GM19025 (cell line): ENCODE results near the gene SLC9C1.

ENCODE experiments used
- ATAC-seq: cut with Tn5 transposase; IDR thresholded peaks from one replicate; pipeline ENCODE4 v1.9.1; 2021; ENCODE audit warnings: mild to moderate bottlenecking, low read depth, moderate library complexity; ENCODE audit not compliant: unreplicated experiment

The SLC9C1 gene

DNA sequence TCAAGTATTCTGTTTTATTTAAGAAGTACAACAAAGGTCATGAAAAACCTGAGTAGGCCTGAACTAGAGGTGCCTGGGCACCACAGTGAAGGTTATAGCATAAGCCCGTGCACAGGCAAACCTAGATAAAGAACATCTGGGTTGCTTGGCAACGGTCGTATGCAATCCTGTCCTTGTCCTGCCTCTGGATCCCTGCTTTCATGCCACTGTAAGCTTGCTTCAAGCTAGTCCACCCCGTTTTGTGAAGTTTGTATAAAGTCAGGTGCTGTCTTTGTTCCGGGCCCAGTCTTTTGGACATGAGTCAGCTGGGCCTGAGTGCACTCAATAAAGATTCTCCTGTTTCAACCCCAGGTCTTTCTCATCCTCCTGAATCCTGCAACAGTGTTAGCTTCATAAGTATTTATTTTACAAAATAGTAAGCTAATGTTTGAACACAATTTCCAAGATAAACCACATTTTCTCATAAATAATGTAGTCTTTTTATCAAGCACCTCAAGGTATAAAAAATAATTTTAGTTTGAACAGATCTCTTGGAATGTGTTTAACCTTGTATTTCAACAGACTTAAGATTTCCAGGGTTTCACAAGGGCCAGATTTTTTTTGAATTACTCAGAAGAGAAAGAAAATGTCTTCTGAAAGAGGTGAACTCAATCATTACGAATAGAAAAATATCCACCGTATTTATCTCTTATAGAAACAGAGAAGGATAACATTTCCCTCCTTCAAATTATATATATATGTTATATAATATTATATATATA lies 14.3 kb upstream of the SLC9C1 start:
- no peak for ATAC-seq

DNA sequence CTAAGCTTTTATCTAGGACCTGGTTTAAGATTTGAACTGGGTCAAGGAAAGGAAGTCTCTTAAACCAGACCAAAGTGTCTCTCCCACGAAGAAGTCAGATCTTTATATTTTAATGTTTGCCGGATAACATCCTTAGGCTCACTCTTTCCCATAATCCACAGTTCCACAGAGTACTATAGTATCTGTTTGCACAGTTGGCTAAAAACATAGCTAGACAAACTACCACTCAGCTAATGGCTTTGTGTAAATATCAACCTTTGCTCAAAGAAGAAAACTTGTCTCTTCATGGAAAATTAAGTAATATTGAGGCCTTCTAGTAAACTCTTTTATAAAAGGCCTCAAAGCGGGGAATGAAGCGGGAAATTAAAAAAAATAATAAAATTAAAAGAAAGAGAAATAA lies 13.5 kb upstream of the SLC9C1 start:
- no peak for ATAC-seq

DNA sequence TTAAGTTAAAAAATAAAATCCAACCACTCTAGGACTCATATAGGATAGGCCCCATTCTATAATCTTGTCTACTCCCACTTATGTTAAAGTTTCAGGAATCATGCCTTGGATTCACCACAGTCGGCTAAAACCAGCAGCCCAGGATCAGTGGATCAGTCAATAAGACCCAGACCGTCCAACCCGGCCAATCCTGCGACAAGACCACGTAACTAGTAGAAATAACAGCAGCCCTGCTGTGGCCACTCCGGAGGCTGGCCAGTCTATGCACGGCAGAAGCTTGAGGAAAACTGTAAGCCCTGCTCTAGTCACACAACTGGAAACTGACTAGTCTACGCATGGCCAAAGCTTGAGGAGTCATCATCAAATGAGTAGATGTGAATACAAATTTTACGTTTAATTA lies 12.8 kb upstream of the SLC9C1 start:
- ATAC-seq = no peak

DNA sequence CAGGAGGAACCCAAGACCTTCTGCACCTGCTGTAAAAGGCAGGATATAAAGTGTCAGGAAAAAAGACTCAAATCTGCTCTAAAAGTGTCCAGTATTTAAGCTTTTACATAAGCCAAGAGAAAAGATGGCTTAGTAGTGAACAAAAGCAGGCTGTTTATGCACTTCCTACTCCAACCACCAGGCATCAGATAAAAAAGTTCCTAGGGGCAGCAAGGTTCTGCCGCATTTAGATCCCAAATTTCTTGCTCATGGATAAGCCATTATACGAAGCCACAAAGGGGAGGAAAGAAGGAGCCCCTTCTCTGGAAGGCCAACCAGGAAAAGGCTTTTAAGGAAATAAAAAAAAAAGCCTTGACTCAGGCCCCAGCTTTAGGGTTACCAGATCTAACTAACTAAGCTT lies 10.6 kb upstream of the SLC9C1 start:
- ATAC-seq = no peak

DNA sequence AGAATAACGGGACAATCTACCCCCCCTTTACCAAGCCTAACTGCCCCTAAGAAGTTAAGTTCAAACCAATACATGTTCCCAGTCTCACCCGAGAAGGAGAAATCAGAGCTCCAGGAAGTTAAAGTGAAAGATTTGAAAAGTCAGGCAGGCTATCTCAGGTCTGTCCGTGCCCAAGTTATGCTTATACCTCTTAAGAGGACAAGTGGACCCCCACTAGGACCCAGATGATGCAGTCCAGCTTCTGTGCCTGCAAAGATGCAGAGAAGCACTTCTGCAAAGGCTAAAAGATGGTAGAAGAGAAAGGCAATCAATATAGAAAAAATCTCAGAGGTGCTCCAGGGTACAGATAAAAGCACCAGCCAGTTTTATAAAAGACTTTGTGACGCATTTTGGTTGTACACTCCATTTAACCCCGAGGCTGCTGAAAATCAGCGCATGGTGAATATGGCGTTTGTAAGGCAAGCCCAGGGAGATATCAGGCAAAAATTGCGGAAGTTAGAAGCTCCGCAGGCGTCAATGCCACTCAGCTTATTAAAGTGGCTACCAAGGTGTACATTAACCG lies 9.8 kb upstream of the SLC9C1 start:
- ATAC-seq = peak; percentile 46

DNA sequence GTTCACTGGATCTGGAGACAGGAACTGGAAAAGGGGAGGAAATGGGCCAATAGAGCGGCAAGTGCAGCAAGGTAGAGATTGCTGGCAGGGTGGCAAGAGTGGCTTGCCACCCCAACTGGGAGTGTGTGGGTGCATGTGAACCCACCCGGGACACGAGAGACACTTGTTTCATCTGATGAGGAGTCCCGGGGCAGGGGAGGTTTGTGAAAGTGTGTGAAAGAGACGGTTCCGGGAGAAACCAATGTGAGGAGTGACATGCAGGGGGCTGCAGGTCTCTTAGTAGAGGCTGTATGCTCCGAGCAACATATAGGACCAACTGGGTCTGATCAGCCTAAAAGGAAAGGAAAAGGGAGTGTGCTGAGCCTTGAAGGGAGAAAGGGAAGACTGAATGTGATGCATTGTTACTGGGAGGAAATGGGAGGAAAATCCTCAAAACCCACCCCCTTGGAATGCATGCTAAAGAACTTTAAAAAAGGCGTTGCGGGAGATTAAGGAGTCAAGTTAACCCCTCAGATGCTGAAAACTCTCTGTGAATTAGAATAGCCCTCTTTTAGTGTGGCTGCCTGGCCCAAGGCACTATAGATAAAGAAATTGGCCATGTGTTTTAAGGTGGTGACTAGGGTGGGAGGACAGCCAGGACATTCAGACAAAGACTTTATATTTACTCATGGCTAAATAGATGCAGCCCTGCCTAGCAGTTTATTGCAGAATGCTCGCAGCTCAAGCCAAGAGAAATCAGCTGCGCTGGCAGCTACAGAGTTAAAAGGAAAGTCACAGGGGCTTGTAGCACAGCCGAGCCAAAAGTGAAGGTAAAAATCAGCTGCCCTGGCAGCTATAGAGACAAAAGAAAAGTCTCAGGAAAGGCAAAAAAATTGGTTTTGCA lies 9.1 kb upstream of the SLC9C1 start:
- peak; percentile 54 for ATAC-seq

DNA sequence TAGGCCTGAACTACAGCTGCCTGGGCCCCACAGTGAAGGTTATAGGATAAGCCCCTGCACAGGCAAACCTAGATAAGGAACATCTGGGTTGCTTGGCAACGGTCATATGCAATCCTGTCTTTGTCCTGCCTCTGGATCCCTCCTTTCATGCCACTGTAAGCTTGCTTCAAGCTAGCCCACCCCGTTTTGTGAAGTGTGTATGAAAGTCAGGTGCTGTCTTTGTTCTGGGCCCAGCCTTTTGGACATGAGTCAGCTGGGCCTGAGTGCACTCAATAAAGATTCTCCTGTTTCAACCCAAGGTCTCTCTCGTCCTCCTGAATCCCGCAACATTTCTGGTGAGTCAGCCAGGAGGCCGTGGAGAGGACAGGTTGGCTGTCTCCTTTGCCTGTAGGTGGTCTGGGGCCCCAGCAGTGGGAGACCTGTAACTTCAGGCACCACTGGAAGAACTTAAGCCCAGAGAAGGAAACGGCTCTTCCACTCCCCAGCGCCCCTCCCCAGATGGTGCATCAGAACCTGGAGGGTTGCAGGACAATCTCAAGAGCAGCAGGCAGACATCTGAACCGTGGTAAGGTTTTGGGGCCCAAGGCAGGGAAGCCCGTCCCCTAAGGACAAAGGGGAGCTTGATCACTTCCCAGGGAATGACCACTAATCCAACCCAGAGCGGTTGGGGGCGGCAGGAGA lies 8.3 kb upstream of the SLC9C1 start:
- no peak for ATAC-seq

DNA sequence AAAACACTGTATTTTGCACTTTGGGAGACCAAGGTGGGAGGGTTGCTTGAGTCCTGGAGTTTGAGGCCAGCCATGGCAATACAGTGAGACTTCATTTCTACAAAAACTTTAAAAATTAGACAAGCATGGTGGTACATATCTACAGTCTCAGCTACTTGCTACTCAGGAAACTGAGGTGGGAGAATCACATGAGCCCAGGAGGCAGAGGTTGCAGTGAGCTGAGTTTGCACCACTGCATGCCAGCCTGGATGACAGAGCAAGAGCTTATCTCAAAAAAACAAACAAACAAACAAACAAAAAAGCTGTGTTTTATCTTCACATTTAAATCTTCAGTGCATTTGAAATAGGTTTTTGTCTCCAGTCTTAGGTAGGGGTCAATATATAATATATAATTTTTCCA lies 4.8 kb upstream of the SLC9C1 start:
- ATAC-seq = no peak

DNA sequence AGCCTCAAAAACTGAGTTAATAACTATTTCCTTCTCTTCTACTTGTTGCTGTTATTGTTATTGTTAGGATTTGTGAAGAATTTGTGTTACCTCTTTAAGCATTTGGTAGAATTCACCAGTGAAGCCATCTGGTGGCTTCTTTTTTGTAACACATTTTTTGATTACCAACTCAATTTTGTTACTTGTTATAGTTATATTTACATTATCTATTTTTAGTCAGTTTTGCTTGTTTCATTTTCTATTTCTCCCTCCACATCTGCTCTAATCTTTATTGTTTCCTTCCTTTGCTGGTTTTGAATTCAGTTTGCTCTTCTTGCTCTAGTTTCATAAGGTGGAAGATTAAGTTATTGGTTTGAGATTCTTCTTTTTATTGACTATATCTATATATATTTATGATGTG lies 3.7 kb upstream of the SLC9C1 start:
- ATAC-seq = no peak

DNA sequence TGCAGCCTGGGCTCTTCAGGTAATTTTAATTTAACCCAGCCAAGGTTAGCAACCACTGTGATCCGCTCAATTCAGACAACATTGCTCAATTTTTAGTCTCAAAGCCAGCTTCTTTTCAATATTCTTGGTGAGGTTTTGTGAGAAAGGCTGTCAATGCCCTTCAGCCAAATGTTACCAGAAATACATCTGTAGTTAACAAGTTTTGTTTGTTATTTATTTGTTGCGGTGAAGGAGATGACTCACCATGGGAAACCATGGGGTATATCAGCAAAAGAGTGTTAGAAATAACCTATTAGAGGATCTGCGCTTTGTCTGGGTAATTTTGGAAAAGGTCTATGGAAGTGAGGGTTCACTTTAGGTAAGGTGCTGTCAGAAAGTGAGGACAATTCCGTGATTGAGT lies 5.0 kb downstream of the SLC9C1 start:
- no peak for ATAC-seq

DNA sequence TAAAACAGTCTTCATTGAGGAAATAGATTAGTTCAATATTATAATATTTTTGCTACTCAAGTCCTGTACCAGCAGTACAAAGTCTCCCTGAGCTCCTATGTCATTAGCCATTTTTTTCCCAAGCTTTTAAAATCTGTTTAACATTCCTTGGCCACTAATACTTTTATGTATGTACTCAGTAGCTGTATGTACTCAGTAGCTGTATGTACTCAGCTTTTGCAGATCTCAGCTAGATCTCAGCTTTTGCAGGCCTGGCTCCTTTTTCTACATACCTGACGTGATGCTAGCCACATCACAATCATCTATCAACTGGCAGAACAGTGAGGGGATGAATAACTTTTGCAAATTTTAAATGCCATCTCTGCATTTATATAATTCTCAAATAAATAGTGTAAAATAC lies 13.8 kb downstream of the SLC9C1 start:
- ATAC-seq = no peak

DNA sequence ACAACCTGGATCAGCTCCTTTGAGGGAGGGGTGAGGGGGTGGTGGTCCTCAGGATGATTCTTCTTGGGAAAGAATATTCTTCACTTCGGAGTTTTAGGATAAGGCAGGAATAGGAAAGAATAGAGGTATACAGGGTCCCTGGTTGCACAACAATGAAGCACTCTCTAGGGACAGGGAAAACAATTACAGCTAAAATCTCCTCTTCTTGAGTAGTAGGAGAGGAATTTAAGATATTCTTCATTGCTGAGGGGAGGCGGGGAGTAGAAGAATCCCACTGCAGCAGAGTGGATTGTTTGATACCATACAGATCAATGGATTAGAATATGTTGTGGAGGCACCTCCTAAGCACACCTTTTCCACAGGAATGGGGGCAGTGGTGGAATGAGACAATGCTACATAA lies 20.5 kb downstream of the SLC9C1 start:
- no peak for ATAC-seq

DNA sequence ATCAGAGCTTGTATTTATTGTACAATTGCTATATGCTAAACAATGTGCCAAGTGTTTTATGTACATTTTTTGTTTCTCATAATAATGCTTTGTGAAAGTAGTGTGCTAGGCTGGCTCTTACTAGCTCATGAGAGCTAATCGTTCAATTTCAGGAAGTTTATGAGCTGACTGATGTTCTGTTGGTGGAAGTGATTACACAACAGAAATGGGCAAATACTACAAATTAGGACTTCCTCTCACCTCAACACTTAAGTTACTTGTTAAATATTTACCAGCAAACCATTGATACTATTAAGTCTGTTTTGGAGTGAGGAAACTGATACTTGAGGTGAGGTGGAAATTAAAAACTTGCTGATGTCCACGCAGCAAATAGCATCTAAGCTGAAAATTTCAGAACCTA lies 32.3 kb downstream of the SLC9C1 start:
- no peak for ATAC-seq

DNA sequence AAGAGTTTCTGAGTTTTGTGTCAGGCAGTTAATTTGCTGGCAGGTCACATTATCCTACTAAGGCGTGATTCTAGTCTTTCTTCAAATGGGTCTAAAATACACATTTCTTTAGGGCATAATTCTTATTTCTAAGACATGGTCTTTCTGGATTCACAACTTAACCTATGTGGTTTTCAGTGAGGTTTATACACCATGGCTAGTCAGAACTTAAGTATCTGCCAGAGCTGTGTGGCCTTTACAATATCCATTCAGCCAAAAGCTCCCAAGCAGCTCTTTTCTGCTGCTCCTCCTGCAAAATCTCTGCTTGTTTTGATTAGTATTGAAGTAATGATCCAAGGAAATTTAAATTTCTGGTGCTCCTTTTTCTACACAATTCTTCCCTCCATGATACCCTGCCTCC lies 33.5 kb downstream of the SLC9C1 start:
- no peak for ATAC-seq

DNA sequence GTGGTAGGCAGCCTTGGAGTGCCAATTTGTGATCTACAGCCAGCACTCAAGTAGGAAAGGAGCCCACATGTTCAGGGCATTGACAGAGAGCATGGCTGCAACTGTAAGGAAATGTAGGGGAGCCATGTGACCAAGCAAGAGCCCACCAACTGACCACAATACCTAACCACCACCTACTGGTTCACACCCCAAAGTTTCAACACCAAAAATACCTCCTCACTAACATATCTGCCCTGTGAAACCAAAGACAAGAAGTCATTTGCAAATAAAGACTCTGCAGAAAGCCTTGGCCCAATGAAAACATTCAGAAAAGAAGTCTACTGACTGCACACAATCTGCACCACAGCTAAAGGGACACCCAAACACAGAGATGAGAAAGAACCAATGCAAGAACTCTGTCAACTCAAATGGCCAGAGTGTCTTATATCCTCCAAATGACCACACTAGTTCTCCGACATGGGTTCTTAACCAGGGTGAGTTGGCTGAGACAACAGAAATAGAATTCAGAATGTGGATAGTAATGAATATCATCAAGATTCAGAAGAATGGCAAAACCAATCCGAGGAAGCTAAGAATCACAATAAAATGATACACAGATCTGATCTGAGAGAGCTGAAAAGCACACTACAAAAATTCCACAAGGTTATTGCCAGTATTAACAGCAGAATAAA lies 40.6 kb downstream of the SLC9C1 start:
- ATAC-seq = peak; percentile 74

DNA sequence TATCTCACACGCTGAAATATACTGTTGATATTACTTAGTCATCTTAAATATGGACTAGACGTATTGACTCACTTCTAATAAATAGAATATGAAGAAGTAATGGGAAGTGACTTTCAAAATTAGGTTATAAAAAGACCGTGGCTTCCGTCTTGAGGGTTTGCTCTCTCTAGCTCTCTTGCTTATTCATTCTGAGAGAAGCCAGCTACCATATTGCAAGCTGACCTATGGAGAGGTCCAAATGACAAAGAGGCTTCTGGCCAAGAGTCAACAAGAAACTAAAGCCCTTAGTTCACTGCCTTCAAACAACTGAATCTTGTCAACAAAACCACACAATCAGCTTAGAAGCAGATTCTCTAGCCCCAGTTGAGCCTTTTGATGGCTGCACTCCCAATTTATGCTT lies 46.1 kb downstream of the SLC9C1 start:
- no peak for ATAC-seq

DNA sequence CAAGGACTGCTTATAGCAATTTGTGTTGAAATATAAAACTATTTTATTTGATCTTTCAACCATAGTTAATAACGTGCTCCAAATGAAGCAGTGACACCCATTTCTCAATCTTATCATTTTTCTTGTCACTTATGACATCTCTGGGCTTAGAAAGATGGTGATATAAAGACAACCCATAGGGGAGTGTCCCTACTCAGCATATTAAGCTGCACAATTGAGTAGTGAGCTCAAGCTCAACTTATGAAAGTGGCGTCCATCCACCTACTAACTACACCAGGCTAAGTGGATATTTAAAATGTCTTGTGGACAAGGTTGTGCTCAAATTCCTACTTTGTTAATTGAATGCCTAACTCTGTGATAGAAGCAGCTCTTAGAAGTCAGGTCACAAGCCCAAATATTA lies 46.7 kb downstream of the SLC9C1 start:
- ATAC-seq = no peak

DNA sequence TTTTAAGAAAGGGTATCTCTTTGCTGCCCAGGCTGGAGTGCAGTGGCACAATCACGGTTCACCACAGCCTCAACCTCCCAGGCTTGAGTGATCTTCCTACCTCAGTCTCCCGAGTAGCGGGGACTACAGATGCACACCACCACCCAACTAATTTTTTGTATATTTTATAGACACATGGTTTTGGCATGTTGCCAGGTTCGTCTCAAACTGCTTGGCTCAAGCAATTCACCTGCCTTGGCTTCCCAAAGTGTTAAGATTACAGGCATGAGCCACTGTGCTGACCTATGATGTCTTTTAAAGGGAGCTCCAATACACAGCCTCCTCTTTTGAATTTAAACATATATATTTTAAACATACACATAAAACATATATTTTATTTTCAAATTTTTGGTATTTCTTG lies 60.9 kb downstream of the SLC9C1 start:
- ATAC-seq = no peak

DNA sequence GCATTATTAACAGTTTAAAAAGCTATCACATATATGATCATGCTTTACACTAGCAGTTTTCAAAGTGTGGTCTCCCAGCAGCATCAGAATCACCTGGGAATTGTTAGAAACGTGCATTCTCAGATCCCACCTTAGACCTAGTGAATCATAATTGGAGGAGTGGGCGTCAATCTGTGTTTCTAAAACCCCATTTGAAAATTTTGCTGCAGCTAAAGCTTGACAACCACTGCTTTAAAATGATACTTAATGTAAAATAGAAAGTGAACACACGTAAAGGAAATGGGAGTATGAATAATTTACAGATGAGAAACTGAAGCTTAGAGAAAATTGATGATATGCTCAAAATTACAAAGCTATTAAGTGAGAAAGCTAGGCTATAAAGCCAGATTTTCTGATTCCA lies 62.3 kb downstream of the SLC9C1 start:
- ATAC-seq = no peak

DNA sequence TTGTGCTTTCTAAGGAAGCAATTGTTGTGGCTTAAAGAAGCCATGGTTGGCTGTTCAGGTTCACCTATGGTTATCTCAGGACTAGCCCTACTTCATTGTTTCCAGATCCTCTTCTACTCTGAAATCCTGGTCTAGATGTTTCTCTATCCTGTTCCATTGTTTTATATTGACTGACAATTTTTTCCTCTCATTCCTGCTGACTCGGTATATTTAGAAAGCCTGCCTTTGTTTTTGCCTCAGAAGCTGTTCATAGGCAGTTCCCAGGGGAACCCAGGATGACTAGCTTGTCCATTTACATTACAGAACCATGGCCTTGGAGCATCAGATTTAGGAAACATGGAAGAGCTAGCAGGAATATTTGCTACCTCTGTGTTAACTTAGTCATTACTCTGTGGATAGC lies 64.0 kb downstream of the SLC9C1 start:
- no peak for ATAC-seq

DNA sequence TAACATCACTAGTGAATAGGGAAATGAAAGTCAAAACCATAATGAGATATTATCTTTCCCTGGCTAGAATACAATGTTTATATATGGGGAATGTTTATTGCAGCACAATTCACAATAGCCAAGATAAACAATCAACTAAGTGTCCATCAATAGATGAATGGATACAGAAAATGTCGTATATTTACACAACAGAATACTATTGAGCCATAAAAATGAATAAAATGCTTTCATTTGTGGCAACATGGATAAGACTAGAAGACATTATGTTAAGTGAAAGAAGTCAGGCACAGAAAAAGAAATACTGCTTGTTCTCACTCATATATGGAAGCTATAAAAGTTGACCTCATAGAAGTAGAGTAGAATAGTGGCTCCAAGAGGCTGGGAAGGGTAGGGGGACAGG lies 65.2 kb downstream of the SLC9C1 start:
- ATAC-seq = no peak
